ENCODE measurements around the gene NXF1.
"Not testable (repeated sequence)": the region's sequence is repeated elsewhere in the genome, so short reads cannot be mapped to it uniquely, and the experiment has no call there.

The NXF1 gene

GRCh38 chr11:62782753-62783152, 22.5 kb downstream of the NXF1 start:
- Histone ChIP-seq H3K4me1 (ENCODE audit: control insufficient read depth, insufficient read depth, low read length, poor library complexity, severe bottlenecking) (peaks cover 5% of the 10 kb centered on the region), H3K4me3 (ENCODE audit: extremely low read depth, insufficient read depth, low read length, poor library complexity, severe bottlenecking) (no peak overlapping the region), H3K9me3 (ENCODE audit: control insufficient read depth, low read length) (no peaks in the 10 kb centered on the region), H3K27ac (ENCODE audit: low read depth, low read length, severe bottlenecking) (no peak overlapping the region), H3K36me3 (ENCODE audit: control insufficient read depth, insufficient read depth, low read length) (peaks cover 62% of the 10 kb centered on the region)
- WGBS, 2 experiments (ENCODE audit: insufficient coverage in 2 of 2), result 90 to 99% methylated on average over 6 of the region's 7 CpGs

DNA sequence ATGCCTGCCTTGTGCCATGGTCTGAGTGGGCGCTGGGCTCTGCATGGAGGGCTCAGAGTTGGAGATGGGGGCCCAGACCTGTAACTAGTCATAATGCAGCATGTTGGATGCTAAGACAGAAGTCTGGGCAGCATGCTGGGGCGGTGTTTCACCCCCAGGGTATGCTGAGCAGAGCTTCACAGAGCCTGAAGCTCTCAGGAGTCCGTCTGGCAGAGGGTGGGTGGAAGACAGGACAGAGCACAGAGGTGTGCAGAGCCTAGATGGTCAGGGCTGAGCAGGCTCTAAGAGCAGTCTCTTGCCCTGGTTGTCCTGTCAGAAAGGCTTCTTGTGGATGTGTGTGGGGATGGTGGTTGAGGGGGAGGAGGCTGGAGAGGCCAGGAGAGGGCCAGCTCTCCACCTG, 26.8 kb downstream of the NXF1 start:
- H3K4me3 ChIP-seq (ENCODE audit: extremely low read depth, insufficient read depth, low read length, poor library complexity, severe bottlenecking), result no peak overlapping the region
- 89 to 100% methylated on average over 2 to 3 of the region's 3 CpGs for WGBS, 2 experiments (ENCODE audit: insufficient coverage in 2 of 2)
- no peaks in the 10 kb centered on the region for H3K4me1 ChIP-seq (ENCODE audit: control insufficient read depth, insufficient read depth, low read length, poor library complexity, severe bottlenecking)
- H3K9me3 ChIP-seq (ENCODE audit: control insufficient read depth, low read length), result no peaks in the 10 kb centered on the region
- peaks cover 75% of the 10 kb centered on the region for H3K36me3 ChIP-seq (ENCODE audit: control insufficient read depth, insufficient read depth, low read length)
- no peak overlapping the region for H3K27ac ChIP-seq (ENCODE audit: low read depth, low read length, severe bottlenecking)

- H3K27ac ChIP-seq (ENCODE audit: low read depth, low read length, severe bottlenecking), result no peak overlapping the region
- 89 to 92% methylated on average over 2 of the region's 2 CpGs for WGBS, 2 experiments (ENCODE audit: insufficient coverage in 2 of 2)
- H3K36me3 ChIP-seq (ENCODE audit: control insufficient read depth, insufficient read depth, low read length), result peaks cover 68% of the 10 kb centered on the region
These were observed 27.9 kb downstream of the NXF1 start for GRCh38 chr11:62777389-62777788.

GRCh38 chr11:62775646-62776045, 29.6 kb downstream of the NXF1 start:
- 94 to 96% methylated on average over 16 of the region's 17 CpGs for WGBS, 2 experiments (ENCODE audit: insufficient coverage in 2 of 2)
- no peaks in the 10 kb centered on the region for H3K9me3 ChIP-seq (ENCODE audit: control insufficient read depth, low read length)
- no peak overlapping the region for H3K4me3 ChIP-seq (ENCODE audit: extremely low read depth, insufficient read depth, low read length, poor library complexity, severe bottlenecking)
- H3K4me1 ChIP-seq (ENCODE audit: control insufficient read depth, insufficient read depth, low read length, poor library complexity, severe bottlenecking), result peaks cover 3% of the 10 kb centered on the region
- peaks cover 53% of the 10 kb centered on the region for H3K36me3 ChIP-seq (ENCODE audit: control insufficient read depth, insufficient read depth, low read length)
- no peak overlapping the region for H3K27ac ChIP-seq (ENCODE audit: low read depth, low read length, severe bottlenecking)

More at GRCh38 chr11:62777389-62777788, 27.9 kb downstream of the NXF1 start:
- Histone ChIP-seq H3K4me1 (ENCODE audit: control insufficient read depth, insufficient read depth, low read length, poor library complexity, severe bottlenecking) (no peaks in the 10 kb centered on the region), H3K4me3 (ENCODE audit: extremely low read depth, insufficient read depth, low read length, poor library complexity, severe bottlenecking) (no peak overlapping the region), H3K9me3 (ENCODE audit: control insufficient read depth, low read length) (no peaks in the 10 kb centered on the region)

DNA sequence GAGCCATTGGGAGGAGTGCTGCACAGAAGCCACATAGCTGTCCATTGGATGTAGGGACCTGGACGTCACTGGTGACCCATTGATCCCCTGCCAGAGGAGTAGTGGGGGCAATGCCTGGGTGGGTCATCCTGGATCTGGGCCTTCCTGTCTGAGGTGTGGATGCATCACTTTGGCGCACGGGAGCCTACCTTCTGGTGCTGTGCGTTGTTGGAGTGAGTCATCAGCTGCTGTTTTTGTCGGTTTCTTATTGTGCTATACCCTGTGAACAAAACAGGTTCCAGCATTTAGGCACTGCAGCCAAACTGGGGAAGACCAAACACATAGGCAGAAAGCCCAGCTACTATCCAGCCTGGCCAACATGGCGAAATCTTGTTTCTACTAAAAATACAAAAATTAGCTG, 30.8 kb downstream of the NXF1 start:
- H3K36me3 ChIP-seq (ENCODE audit: control insufficient read depth, insufficient read depth, low read length), result peaks cover 45% of the 10 kb centered on the region

DNA sequence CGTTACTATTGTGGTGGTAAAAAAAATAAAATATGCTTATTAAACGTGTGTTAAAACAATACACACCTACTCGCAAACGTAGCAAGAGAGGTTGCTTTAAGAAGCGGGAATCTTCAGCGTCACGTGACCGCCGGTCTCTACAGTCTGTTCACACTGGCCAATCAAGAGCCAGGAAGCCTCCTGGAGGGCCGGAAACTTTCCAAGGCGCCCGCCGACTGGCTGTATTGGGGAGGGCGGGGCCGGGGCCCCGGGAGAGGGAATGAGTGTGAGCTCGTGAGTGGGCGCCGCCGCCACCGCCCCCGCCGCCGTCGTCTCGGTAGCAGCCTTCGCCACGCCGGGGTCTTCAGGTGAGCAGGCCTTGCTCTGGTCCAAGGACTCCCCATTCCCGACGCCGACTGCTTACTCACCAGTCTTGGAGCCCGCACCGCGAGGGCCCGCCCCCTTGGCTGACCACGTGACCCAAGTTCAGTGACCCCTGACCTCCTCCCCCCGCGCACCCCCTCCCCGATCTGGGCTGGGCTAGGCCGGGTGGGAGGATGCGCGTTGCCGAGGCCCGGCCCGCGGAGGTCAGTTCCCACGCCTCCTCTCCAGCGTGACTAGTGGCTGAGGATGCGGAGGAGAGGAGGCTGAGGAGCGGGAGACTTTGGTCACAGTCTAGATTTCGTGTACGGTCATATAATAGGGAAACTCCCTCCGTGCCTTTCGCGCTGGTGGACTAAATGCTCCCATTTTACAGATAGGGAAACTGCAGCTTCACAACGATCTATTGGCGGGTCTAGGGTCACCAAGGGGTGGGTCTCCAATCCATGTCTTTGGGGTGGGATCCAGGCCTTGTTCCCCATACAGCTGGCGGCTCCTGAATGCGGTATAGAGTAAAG, 33.9 kb downstream of the NXF1 start, which contains the start of gene TAF6L:
TAF6L (plus strand) TSS at position 253 of the 878 bp plus-strand sequence. CDS start 4,388 bp downstream, outside the sequence.
- peak within 1 kb of the TSS; percentile 62 for H3K4me3 ChIP-seq (ENCODE audit: extremely low read depth, insufficient read depth, low read length, poor library complexity, severe bottlenecking)
- H3K27ac ChIP-seq (ENCODE audit: low read depth, low read length, severe bottlenecking), result peak within 1 kb of the TSS; percentile 91
- WGBS, 2 experiments (ENCODE audit: insufficient coverage in 2 of 2), result 0 to 1% methylated on average over 25 to 30 of the region's 60 CpGs
- H3K4me1 ChIP-seq (ENCODE audit: control insufficient read depth, insufficient read depth, low read length, poor library complexity, severe bottlenecking), result peaks cover 4% of the 10 kb centered on the region
- no peaks in the 10 kb centered on the region for H3K9me3 ChIP-seq (ENCODE audit: control insufficient read depth, low read length)
- H3K36me3 ChIP-seq (ENCODE audit: control insufficient read depth, insufficient read depth, low read length), result peaks cover 39% of the 10 kb centered on the region

More for the DNA sequence above, 30.8 kb downstream of the NXF1 start:
- no peak overlapping the region for H3K27ac ChIP-seq (ENCODE audit: low read depth, low read length, severe bottlenecking)
- WGBS, 2 experiments (ENCODE audit: insufficient coverage in 2 of 2), result 91 to 98% methylated on average over 5 to 6 of the region's 6 CpGs
- H3K4me1 ChIP-seq (ENCODE audit: control insufficient read depth, insufficient read depth, low read length, poor library complexity, severe bottlenecking), result peaks cover 4% of the 10 kb centered on the region
- H3K9me3 ChIP-seq (ENCODE audit: control insufficient read depth, low read length), result no peaks in the 10 kb centered on the region
- no peak overlapping the region for H3K4me3 ChIP-seq (ENCODE audit: extremely low read depth, insufficient read depth, low read length, poor library complexity, severe bottlenecking)

DNA sequence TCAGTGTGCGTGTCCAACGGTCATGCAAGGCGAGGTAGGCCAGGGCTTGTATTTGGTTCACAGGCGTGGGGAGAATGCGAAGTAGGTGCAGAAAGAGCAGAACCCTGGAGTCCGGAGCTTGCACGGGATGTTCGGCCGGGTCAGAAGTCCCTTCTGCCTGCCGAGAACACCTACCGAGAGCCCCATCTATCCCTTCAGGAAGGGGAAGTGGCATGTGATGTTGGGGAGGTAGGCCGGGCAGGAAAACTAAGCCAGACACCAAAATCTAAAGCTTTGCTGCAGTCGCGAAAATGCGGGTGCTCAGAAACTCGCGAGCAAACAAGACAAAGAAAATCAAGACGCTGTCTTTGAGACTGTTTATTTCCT, 34.5 kb downstream of the NXF1 start:
- H3K36me3 ChIP-seq (ENCODE audit: control insufficient read depth, insufficient read depth, low read length), result peaks cover 39% of the 10 kb centered on the region
- peak overlapping the region; percentile 91 for H3K27ac ChIP-seq (ENCODE audit: low read depth, low read length, severe bottlenecking)
- peak overlapping the region; percentile 62 for H3K4me3 ChIP-seq (ENCODE audit: extremely low read depth, insufficient read depth, low read length, poor library complexity, severe bottlenecking)
- no peaks in the 10 kb centered on the region for H3K9me3 ChIP-seq (ENCODE audit: control insufficient read depth, low read length)
- WGBS, 2 experiments (ENCODE audit: insufficient coverage in 2 of 2), result 20 to 27% methylated on average over 10 to 18 of the region's 18 CpGs
- H3K4me1 ChIP-seq (ENCODE audit: control insufficient read depth, insufficient read depth, low read length, poor library complexity, severe bottlenecking), result peaks cover 4% of the 10 kb centered on the region

DNA sequence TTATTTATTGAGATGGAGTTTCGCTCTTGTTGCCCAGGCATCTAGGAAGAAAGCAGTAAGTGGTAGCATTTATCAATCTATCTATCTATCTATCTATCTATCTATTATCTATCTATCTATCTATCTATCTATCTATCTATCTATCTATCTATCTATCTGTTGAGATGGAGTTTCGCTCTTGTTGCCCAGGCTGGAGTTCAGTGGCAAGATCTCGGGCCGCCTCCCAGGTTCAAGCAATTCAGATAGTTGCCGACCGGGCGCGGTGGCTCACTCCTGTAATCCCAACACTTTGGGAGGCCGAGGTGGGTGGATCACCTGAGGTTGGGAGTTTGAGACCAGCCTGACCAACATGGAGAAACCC, 44.4 kb downstream of the NXF1 start:
- H3K4me1 ChIP-seq (ENCODE audit: control insufficient read depth, insufficient read depth, low read length, poor library complexity, severe bottlenecking); H3K9me3 ChIP-seq (ENCODE audit: control insufficient read depth, low read length); H3K27ac ChIP-seq (ENCODE audit: low read depth, low read length, severe bottlenecking): not testable (repeated sequence)
- Histone ChIP-seq H3K36me3 (ENCODE audit: control insufficient read depth, insufficient read depth, low read length) (peaks cover 27% of the 10 kb centered on the region), H3K4me3 (ENCODE audit: extremely low read depth, insufficient read depth, low read length, poor library complexity, severe bottlenecking) (peak overlapping the region; percentile 83)
- WGBS, 2 experiments (ENCODE audit: insufficient coverage in 2 of 2), result 60 to 67% methylated on average over 2 to 3 of the region's 9 CpGs

DNA sequence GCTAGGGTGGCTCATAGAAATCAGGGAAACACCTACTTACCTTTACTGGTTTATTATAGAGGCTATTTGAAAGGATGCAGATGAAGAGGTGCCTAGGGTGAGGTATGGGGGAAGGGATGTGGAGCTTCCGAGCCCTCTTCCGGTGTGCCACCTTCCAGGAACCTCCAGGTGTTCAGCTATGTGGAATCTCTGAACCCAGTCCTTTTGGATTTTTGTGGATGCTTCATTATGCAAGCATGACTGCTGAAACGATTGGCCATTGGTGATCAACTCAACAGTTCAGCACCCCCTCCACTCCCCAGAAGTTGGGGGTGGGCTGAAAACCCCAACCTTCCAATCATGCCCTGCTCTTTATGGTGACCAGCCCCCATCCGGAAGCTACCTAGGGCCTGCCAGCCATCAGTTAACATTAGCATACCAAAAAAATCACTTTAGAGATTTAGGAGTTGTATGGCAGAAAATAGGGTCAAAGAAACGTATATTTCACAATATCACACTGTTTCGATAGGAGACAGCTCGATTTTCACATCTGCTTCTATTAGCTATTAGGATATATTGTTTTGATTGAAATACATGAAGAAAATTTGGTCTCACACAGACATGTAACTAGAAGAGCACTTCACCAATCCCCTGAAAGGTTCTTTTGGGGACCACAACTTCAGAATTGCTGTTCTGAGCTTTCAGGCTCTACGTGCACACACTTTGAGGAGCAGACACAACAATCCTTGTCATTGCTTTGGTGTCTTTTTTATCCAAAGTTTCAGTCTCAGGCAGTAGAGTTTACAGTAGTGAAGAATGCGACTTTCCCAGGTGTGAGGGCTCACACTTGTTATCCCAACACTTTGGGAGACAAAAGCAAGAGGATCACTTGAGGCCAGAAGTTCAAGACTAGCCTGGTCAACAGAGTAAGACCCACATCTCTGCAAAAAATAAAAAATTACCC, 47.1 kb downstream of the NXF1 start:
- H3K27ac ChIP-seq (ENCODE audit: low read depth, low read length, severe bottlenecking), result peak overlapping the region; percentile 10
- H3K36me3 ChIP-seq (ENCODE audit: control insufficient read depth, insufficient read depth, low read length), result peaks cover 9% of the 10 kb centered on the region
- WGBS, 2 experiments (ENCODE audit: insufficient coverage in 2 of 2), result 37 to 52% methylated on average over 4 to 5 of the region's 9 CpGs
- H3K4me1 ChIP-seq (ENCODE audit: control insufficient read depth, insufficient read depth, low read length, poor library complexity, severe bottlenecking), result peaks cover 5% of the 10 kb centered on the region
- H3K4me3 ChIP-seq (ENCODE audit: extremely low read depth, insufficient read depth, low read length, poor library complexity, severe bottlenecking), result no peak overlapping the region
- no peaks in the 10 kb centered on the region for H3K9me3 ChIP-seq (ENCODE audit: control insufficient read depth, low read length)

DNA sequence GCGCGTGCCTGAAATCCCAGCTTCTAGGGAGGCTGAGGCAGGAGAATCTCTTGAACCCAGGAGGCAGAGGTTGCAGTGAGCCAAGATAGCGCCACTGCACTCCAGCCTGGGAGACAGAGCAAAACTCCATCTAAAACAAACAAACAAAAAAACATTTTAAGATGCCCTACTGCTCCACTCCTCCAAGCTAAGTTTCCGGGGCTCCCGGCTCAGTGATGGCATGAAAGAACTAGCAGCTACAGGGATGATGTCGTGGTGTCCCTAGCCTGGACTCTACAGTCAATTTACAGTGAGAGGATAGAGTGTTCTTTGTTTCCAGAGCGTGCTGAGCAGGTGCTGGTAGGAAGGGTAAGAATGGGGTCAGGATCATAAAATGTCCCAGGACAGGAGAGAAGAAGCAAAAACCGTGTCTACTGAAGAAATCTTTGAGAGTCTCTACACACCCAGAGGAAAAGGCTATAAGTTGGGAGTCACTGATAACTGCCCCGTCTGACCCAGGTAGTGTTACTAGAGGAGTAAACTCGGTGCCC, 50.1 kb downstream of the NXF1 start:
- Histone ChIP-seq H3K27ac (ENCODE audit: low read depth, low read length, severe bottlenecking) (no peak overlapping the region), H3K36me3 (ENCODE audit: control insufficient read depth, insufficient read depth, low read length) (peaks cover 13% of the 10 kb centered on the region), H3K9me3 (ENCODE audit: control insufficient read depth, low read length) (no peaks in the 10 kb centered on the region), H3K4me1 (ENCODE audit: control insufficient read depth, insufficient read depth, low read length, poor library complexity, severe bottlenecking) (peaks cover 9% of the 10 kb centered on the region), H3K4me3 (ENCODE audit: extremely low read depth, insufficient read depth, low read length, poor library complexity, severe bottlenecking) (no peak overlapping the region)
- WGBS, 2 experiments (ENCODE audit: insufficient coverage in 2 of 2), result 96 to 97% methylated on average over 7 to 9 of the region's 10 CpGs
